Dermis microvascular lymphatic vessel endothelial cell (primary cell): ENCODE measurements around the gene C2orf69. TPM values are rescaled to one million over a fixed set of nuclear protein-coding genes. Genes with fewer than 3 reads are reported as not detected.
A peak's percentile ranks its signal among the peaks of the same experiment; 100 is the strongest.

Experiments
- DNase-seq, 2 donors: peaks; one replicate each; pipeline versions ENCODE4 v3.0.0 to v3.0.0-alpha.2; 2010; ENCODE audit warnings: low read depth in 2 of 2
- total RNA-seq: library from RNA; depleted of rRNA; stranded (reverse); fragments of >200 nt; gene quantifications from 2 replicates; pipeline ENCODE4 v1.2.1, GENCODE V29; 2014

Gene C2orf69
- total RNA-seq, 1 donor from 2014 or later = 9.2 TPM

DNA sequence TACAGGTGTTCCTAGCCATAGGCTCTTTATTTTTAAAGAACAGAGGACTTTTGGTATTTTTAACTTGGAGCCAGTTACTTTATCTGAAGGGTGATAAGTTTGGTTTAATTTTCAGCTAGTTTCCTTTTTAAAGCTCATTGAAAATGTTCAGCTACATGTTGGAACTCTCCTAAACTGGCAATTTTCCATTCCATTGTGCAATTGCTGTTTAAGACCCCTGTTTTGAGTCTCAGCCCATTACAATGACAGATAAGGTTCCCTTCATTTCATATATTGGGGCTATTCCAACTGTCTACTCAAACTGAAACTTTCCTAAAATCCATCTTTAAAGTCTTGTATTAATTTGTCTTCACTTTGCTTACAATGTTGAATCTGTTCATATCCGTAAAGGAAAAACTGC is 55.9 kb downstream of the C2orf69 start:
- no peak for DNase-seq

DNA sequence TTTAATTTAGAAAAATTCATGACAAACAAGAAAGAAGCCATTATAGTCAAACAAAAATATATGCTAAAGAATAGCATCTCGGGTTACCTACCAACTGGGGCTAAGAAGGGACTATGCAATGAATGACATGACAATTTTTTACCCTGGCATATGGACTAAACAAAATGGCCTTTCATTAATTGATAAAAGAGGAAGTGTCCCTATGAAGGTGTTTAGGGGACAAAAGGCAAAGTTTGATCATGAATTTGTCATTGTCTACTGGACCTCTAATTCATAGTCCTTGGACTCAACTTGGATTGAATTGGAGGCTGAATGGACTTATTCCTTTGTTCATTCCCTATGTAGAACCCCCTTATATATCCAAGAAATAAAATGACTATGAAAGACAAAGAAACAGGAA is 57.0 kb downstream of the C2orf69 start:
- no peak for DNase-seq

GRCh38 chr2:199972088-199972626 is 61.1 kb downstream of the C2orf69 start:
- DNase-seq = no peak

DNA sequence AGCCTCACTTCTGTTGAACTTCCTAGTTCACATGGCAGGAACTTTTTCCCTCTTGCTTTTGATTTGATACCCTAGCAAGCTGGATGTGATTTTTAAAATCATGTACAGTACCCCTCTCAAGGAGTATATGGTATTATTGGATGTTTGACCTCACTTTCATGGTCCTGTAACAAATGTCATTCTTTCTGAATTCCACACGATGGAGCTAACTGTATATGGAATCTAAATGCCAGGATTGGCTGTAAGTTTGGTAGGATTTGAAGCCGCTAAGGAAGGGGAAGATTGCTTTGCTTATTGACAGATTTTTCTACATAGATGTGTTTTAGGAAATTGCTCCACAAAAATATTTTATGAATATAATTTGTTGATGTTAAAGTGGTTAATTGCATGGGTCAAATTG is 62.6 kb downstream of the C2orf69 start:
- DNase-seq = peak; percentile 18 to 52

DNA sequence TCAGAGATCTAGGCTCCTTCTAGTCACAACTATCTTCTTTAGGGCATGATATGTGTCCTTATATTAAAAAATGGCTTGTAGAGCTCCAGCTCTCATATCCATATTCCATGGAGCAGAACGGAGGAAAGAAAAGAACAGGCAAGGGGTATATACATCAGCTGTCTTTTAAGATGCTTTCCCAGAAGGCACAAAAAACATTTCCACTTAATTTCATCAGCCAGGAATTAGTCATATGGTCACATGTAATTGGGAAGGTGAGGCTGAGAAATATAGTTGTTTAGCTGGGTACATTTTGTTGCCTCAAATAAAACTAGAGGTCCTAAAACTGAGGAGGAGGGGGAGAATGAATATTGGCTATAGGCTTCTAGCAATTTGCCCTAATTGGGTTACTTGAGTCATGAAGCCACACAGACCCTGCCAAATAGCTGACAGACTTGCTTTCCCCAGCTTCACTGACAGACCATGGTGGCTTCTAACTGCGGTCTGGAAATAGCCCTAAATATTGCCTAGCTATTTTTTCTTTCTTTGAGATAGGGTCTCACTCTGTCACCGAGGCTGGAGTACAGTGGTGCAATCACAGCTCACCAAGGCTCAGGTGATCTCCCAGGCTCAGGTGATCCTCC is 64.3 kb downstream of the C2orf69 start:
- no peak for DNase-seq

Other genes with a start within 250 kb of the C2orf69 start
- 0.38 and 0.90 TPM in 2 replicates for gene FTCDNL1, start 60.1 kb upstream of the C2orf69 start, total RNA-seq
- 4.2 and 5.1 TPM in 2 replicates for gene TYW5, start 44.2 kb downstream of the C2orf69 start, total RNA-seq
- 24.9 and 28.4 TPM in 2 replicates for gene MAIP1, start 44.3 kb downstream of the C2orf69 start, total RNA-seq